HepG2 (cell line): Measurements from ENCODE around the gene SLC4A11. TPM values are rescaled to one million over a fixed set of nuclear protein-coding genes. Genes with fewer than 3 reads are reported as not detected.

Experiments
- ETV6 ChIP-seq: sonication (generic); formaldehyde crosslinking; conservative IDR thresholded peaks from 2 replicates; pipeline ENCODE4 v1.4.0; 2020; ENCODE audit warnings: missing genetic modification reagents
- GATAD2A ChIP-seq: IDR thresholded peaks from 2 replicates; pipeline ENCODE4 v1.6.1; 2016
- HDAC1 ChIP-seq: sonication (generic); formaldehyde crosslinking; IDR thresholded peaks from 2 replicates; pipeline ENCODE4 v1.5.1; 2020; ENCODE audit warnings: mild to moderate bottlenecking, missing genetic modification reagents
- HMGA1 ChIP-seq: sonication (generic); formaldehyde crosslinking; conservative IDR thresholded peaks from 2 replicates; pipeline ENCODE4 v1.4.0; 2020; ENCODE audit warnings: missing genetic modification reagents
- NONO ChIP-seq, 2 experiments: fragments of 450-650 bp in 1 of 2; sonication (generic) in 1 of 2; formaldehyde crosslinking in 1 of 2; IDR thresholded peaks in 1 of 2; conservative IDR thresholded peaks in 1 of 2; 2 replicates each; pipeline versions ENCODE4 v1.6.1 to v1.8.0; 2017 to 2022; ENCODE audit warnings: mild to moderate bottlenecking in 1 of 2, missing genetic modification reagents in 1 of 2, moderate library complexity in 1 of 2
- POLR2AphosphoS5 ChIP-seq: IDR thresholded peaks from 2 replicates; pipeline ENCODE4 v1.6.1; 2012; ENCODE audit warnings: low read depth, low read length
- RARG ChIP-seq: sonication (generic); formaldehyde crosslinking; IDR thresholded peaks from 2 replicates; pipeline ENCODE4 v1.4.0; 2020; ENCODE audit warnings: low read depth, mild to moderate bottlenecking, missing genetic modification reagents
- SOX13 ChIP-seq, 3 experiments: fragments of 450-650 bp in 1 of 3; sonication (generic) in 1 of 3; formaldehyde crosslinking in 1 of 3; IDR thresholded peaks in 2 of 3; conservative IDR thresholded peaks in 1 of 3; 2 replicates each; pipeline versions ENCODE4 v1.5.0 to v1.6.1; 2016 to 2020; ENCODE audit warnings: antibody characterized with exemption in 1 of 3, mild to moderate bottlenecking in 1 of 3, missing compliant biosample characterization in 1 of 3, missing genetic modification reagents in 1 of 3, moderate library complexity in 1 of 3
- ZBTB7A ChIP-seq: sonication (generic); formaldehyde crosslinking; IDR thresholded peaks from 2 replicates; pipeline ENCODE4 v1.8.0; 2022; ENCODE audit warnings: mild to moderate bottlenecking, missing genetic modification reagents
- ZFP90 ChIP-seq: sonication (generic); formaldehyde crosslinking; IDR thresholded peaks from 2 replicates; pipeline ENCODE4 v1.8.0; 2022; ENCODE audit warnings: missing genetic modification reagents, mild to moderate bottlenecking, inconsistent platforms, borderline replicate concordance
- ZNF224 ChIP-seq: sonication (generic); formaldehyde crosslinking; IDR thresholded peaks from 2 replicates; pipeline ENCODE4 v1.5.0; 2020; ENCODE audit warnings: mild to moderate bottlenecking, missing genetic modification reagents
- ZNF225 ChIP-seq: sonication (generic); formaldehyde crosslinking; IDR thresholded peaks from 2 replicates; pipeline ENCODE4 v1.4.0; 2020; ENCODE audit warnings: mild to moderate bottlenecking, missing genetic modification reagents
- ZNF510 ChIP-seq: sonication (generic); formaldehyde crosslinking; IDR thresholded peaks from 2 replicates; pipeline ENCODE4 v1.4.0; 2020; ENCODE audit warnings: low read depth, mild to moderate bottlenecking, missing genetic modification reagents
- ZNF552 ChIP-seq: sonication (generic); formaldehyde crosslinking; IDR thresholded peaks from 2 replicates; pipeline ENCODE4 v1.9.0; 2022; ENCODE audit warnings: missing genetic modification reagents, mild to moderate bottlenecking, borderline replicate concordance
- ZNF616 ChIP-seq: sonication (generic); formaldehyde crosslinking; IDR thresholded peaks from 2 replicates; pipeline ENCODE4 v1.5.0; 2020; ENCODE audit warnings: low read depth, mild to moderate bottlenecking, missing genetic modification reagents
- ZNF703 ChIP-seq: sonication (generic); formaldehyde crosslinking; IDR thresholded peaks from 2 replicates; pipeline ENCODE4 v1.5.1; 2020; ENCODE audit warnings: missing genetic modification reagents, mild to moderate bottlenecking, moderate library complexity, borderline replicate concordance
- ZNF841 ChIP-seq: sonication (generic); formaldehyde crosslinking; IDR thresholded peaks from 2 replicates; pipeline ENCODE4 v1.8.1; 2023; ENCODE audit warnings: missing genetic modification reagents, borderline replicate concordance
- polyA plus RNA-seq, 8 experiments: library from polyadenylated mRNA; depleted of rRNA in 3 of 8; stranded (reverse) in 7 of 8; unstranded in 1 of 8; fragments of >200 nt; fragmentation: Illumina TruSeq in 4 of 8; extraction: Trizol in 4 of 8; gene quantifications; 2 replicates each; pipeline versions ENCODE4 v1.2.1 to v1.2.3, GENCODE V29; 2011 to 2016; ENCODE audit warnings: low read depth in 4 of 8, missing spikeins in 1 of 8, mixed read lengths in 1 of 8; ENCODE audit not compliant: insufficient read depth in 1 of 8
- total RNA-seq, 5 experiments: library from RNA; depleted of rRNA; stranded (reverse); fragments of >200 nt; fragmentation: Illumina TruSeq; extraction: Trizol; gene quantifications; 2 replicates each; pipeline ENCODE4 v1.2.3, GENCODE V29; 2016; ENCODE audit warnings: low read depth in 1 of 5
- TF ChIP-seq, protein P1 (sequence below): sonication (generic); formaldehyde crosslinking; IDR thresholded peaks from 2 replicates; pipeline ENCODE4 v1.4.0; 2020; ENCODE audit warnings: missing genetic modification reagents
- TF ChIP-seq, protein P2 (sequence below): IDR thresholded peaks from 2 replicates; pipeline ENCODE4 v1.6.1; 2016; ENCODE audit warnings: missing genetic modification reagents, missing compliant biosample characterization
- TF ChIP-seq, protein P3 (sequence below): sonication (generic); formaldehyde crosslinking; IDR thresholded peaks from 2 replicates; pipeline ENCODE4 v1.4.0; 2020; ENCODE audit warnings: mild to moderate bottlenecking, low read depth, missing genetic modification reagents
- TF ChIP-seq, protein P4 (sequence below): sonication (generic); formaldehyde crosslinking; IDR thresholded peaks from 2 replicates; pipeline ENCODE4 v1.4.0; 2020; ENCODE audit warnings: mild to moderate bottlenecking, missing genetic modification reagents

Gene SLC4A11
- total and polyA plus RNA-seq, 2 of the 13 experiments (the other 11 are each of a cell fraction or from before 2014, with no cell fraction given), result 3.9 to 27.0 TPM

DNA sequence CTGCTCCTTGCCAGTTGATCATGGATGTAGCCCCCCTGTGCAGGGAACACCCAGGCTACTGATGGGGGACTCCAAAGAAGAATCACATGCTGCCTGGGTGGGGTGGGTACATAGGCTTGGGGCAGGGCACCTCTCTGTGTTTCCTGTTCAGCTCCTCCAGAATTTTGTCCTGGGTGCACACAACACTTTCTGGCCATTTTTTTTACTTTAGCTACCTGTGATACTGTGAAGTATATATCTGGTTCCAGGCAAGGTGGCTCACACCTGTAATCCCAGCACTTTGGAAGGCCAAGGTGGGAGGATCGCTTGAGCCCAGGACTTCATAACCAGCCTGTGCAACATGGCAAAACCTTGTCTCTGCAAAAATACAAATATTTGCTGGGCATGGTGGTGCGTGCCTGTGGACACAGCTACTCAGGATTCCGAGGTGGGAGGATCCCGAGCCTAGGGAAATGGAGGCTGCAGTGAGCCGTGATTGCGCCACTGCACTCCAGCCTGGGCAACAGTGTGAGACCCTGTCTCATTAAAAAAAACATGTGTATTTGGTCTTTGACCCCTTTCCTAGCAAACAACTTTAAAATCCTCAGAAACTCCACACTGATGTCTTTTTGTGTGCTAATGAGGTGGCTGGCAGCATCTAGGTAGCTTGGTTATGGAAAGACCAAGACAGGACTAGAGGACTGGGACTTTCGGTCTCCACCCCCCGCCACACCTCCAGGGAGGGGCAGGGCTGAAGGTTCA is 14.1 kb downstream of the SLC4A11 start (continued):
- TF ChIP-seq, protein P1, sequence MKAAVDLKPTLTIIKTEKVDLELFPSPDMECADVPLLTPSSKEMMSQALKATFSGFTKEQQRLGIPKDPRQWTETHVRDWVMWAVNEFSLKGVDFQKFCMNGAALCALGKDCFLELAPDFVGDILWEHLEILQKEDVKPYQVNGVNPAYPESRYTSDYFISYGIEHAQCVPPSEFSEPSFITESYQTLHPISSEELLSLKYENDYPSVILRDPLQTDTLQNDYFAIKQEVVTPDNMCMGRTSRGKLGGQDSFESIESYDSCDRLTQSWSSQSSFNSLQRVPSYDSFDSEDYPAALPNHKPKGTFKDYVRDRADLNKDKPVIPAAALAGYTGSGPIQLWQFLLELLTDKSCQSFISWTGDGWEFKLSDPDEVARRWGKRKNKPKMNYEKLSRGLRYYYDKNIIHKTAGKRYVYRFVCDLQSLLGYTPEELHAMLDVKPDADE (CRISPR knock-in tag), result no peak
- TF ChIP-seq RARG (no peak), ZNF703 (CRISPR knock-in tag) (peak; percentile 74; the same call in 1 of the 2 replicates), SOX13 (IDR thresholded peaks at IDR 0.05) (peak; percentile 78; the same call in 1 of the 2 replicates), SOX13 (CRISPR knock-in tag; conservative IDR thresholded peaks at IDR 0.05 in 1 of 2, IDR thresholded peaks at IDR 0.05 in 1 of 2) (peak in 1 of 2 experiments; percentile 82; a peak in 2 of 4 replicates), HDAC1 (peak; percentile 88; the same call in 1 of the 2 replicates), ZNF552 (CRISPR knock-in tag) (0 out of 2 replicates have a peak, but pooled peaks have one; percentile 28), ZNF616 (0 out of 2 replicates have a peak, but pooled peaks have one; percentile 58), ZFP90 (peak; percentile 73; the same call in 1 of the 2 replicates), ZBTB7A (CRISPR knock-in tag) (no peak), HMGA1 (CRISPR knock-in tag) (no peak), POLR2AphosphoS5 (peak; percentile 62), ZNF225 (CRISPR knock-in tag) (no peak), GATAD2A (CRISPR knock-in tag) (peak; percentile 96), ZNF510 (CRISPR knock-in tag) (no peak), ZNF841 (CRISPR knock-in tag) (no peak), ZNF224 (CRISPR knock-in tag) (peak; percentile 58; the same call in 1 of the 2 replicates), NONO (IDR thresholded peaks at IDR 0.05) (no peak), NONO (CRISPR knock-in tag; conservative IDR thresholded peaks at IDR 0.05) (peak; percentile 93), ETV6 (CRISPR knock-in tag) (0 out of 2 replicates have a peak, but pooled peaks have one; percentile 38)
- TF ChIP-seq, protein P2, sequence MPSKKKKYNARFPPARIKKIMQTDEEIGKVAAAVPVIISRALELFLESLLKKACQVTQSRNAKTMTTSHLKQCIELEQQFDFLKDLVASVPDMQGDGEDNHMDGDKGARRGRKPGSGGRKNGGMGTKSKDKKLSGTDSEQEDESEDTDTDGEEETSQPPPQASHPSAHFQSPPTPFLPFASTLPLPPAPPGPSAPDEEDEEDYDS, result peak; percentile 80; the same call in 1 of the 2 replicates
- TF ChIP-seq, protein P3, sequence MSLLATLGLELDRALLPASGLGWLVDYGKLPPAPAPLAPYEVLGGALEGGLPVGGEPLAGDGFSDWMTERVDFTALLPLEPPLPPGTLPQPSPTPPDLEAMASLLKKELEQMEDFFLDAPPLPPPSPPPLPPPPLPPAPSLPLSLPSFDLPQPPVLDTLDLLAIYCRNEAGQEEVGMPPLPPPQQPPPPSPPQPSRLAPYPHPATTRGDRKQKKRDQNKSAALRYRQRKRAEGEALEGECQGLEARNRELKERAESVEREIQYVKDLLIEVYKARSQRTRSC, result no peak
- TF ChIP-seq, protein P4, sequence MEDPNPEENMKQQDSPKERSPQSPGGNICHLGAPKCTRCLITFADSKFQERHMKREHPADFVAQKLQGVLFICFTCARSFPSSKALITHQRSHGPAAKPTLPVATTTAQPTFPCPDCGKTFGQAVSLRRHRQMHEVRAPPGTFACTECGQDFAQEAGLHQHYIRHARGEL (CRISPR knock-in tag), result no peak
